AG04449 (cell line): ENCODE results near the gene CLCNKB.
A peak's percentile ranks its signal among the peaks of the same experiment; 100 is the strongest.
"Not testable (repeated sequence)": the region's sequence is repeated elsewhere in the genome, so short reads cannot be mapped to it uniquely, and the experiment has no call there.

Experiments used
- CTCF ChIA-PET: fragments of 350-600 bp; formaldehyde crosslinking; extraction: SDS; loops from one replicate; lab custom pipeline; 2021; ENCODE audit warnings: antibody characterized with exemption; lab: Yijun Ruan, JAX
- POLR2A ChIA-PET: fragments of 400-600, 350-600 bp; formaldehyde crosslinking; extraction: SDS; loops from one replicate; lab custom pipeline; 2020; ENCODE audit warnings: antibody characterized with exemption, inconsistent platforms; lab: Yijun Ruan, JAX
- DNase-seq: peaks from one replicate; pipeline ENCODE4 v3.0.0-alpha.2; 2010; ENCODE audit warnings: low read depth, low spot score
- H3K4me3 ChIP-seq: 2 replicates; pipeline ENCODE4 v1.5.1; 2011; ENCODE audit warnings: low read depth, mild to moderate bottlenecking, control low read depth, low read length
- TF ChIP-seq, protein P1 (sequence below): IDR thresholded peaks from one replicate; pipeline ENCODE4 v1.5.1; 2011; ENCODE audit warnings: mild to moderate bottlenecking, moderate library complexity, low read length, control low read depth, inconsistent platforms; ENCODE audit not compliant: insufficient read depth; ENCODE audit errors: missing control alignments

Gene CLCNKB

DNA sequence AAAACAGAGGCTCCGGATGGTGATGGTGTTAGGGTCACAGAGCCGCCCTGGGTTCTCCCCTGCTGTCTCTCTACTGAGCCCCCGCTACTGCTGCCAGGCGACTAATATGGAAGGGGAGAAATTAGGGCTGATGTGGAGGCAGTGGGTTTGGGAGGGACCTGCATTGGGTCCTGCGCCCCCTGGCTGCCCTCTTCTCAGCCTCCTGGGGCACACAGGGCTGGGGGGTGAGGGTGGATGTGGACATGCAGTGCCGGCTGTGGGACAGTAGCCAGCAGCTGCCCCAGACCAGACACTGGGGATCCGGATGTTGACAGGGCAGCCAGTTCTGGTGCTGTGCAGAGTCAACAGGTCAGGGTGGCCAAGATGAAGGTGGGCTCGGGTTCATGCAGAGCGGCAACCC, 1.5 kb upstream of the CLCNKB start:
- TF ChIP-seq, protein P1, sequence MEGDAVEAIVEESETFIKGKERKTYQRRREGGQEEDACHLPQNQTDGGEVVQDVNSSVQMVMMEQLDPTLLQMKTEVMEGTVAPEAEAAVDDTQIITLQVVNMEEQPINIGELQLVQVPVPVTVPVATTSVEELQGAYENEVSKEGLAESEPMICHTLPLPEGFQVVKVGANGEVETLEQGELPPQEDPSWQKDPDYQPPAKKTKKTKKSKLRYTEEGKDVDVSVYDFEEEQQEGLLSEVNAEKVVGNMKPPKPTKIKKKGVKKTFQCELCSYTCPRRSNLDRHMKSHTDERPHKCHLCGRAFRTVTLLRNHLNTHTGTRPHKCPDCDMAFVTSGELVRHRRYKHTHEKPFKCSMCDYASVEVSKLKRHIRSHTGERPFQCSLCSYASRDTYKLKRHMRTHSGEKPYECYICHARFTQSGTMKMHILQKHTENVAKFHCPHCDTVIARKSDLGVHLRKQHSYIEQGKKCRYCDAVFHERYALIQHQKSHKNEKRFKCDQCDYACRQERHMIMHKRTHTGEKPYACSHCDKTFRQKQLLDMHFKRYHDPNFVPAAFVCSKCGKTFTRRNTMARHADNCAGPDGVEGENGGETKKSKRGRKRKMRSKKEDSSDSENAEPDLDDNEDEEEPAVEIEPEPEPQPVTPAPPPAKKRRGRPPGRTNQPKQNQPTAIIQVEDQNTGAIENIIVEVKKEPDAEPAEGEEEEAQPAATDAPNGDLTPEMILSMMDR, result no peak
- no peak overlapping the region for H3K4me3 ChIP-seq
- CTCF ChIA-PET, result interaction anchor here (0.6 kb wide), 1 partner anchor 362 kb away, joined by 3 read pairs; no protein-coding TSS in a partner anchor
- no peak for DNase-seq
- POLR2A ChIA-PET, result no interaction called here

DNA sequence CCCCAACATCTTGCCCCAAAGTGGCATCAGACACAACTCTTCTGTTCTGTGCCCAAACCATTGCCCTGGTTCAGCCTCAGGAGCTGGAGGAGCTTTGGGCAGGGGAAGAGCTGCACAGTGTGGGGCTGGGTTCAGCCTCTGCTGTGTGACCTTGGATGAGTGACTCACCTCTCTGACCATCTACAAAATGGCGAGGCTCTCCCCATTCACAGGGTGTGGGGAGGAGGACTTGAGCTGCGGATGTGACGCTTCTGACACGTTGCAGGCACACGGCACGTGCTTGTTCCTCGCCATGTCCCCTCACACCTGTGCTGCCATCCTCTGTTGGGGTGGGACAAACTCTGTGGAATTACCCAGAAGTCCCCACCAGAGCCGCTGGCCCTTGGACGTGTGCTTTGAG, 928 bp upstream of the CLCNKB start:
- POLR2A ChIA-PET, result interaction anchor here (0.6 kb wide), 1 partner anchor 92 kb away, joined by 3 read pairs; no protein-coding TSS in a partner anchor
- not testable (repeated sequence) for DNase-seq, H3K4me3 ChIP-seq
- CTCF ChIA-PET, result interaction anchor here (0.6 kb wide), 1 partner anchor 362 kb away, joined by 3 read pairs; no protein-coding TSS in a partner anchor

DNA sequence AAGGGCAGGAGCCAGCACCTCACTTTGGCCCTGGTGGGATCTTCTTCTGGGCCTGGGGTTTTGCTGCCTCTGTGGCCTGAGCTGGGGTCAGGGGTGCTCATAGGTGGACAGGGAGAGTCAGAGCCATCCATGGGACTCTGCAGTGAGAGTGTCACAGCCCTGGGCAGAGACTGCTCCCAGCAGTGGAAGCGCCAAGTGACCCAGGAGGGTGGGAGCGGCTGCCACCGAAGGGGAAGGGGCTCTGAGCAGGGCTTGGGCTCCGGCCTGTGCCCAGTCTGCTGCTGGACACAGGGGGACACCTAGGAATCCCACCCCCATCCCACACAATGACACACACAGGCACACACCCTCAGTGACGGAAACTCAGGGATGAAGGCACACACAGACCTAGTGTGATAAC, 368 bp downstream of the CLCNKB start:
- POLR2A ChIA-PET, result interaction anchor here (0.6 kb wide), 1 partner anchor 113 kb away, joined by 3 read pairs; no protein-coding TSS in a partner anchor
- CTCF ChIA-PET, result interaction anchor here (1.0 to 1.5 kb wide), 4 partner anchors 10 to 36 kb away, joined by 3 to 4 read pairs (median 4); no protein-coding TSS in a partner anchor
- TF ChIP-seq, protein P1, result no peak
- H3K4me3 ChIP-seq, result no peak overlapping the region
- DNase-seq, result no peak

DNA sequence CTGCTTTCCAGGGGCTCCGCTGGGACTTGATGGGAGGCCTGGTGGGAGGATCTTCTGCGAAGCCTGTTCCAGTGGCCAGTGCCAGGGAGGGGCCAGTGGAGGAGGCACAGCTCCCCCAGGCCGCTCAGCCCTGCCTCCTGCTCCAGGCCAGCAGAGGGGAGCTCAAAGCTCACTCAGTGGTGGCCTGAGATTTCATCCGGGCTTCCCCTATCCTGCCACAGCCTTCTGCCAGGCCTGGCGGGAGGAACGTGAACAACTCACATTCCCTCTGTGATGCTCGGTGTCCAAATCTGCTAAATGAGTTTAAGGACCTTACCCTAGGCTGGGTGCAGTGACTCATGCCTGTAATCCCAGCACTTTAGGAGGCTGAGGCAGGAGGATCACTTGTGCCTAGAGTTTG, 3.3 kb downstream of the CLCNKB start:
- ChIA-PET POLR2A (no interaction called here), CTCF (interaction anchor here (0.6 to 1.3 kb wide), 6 partner anchors 9 to 39 kb away, joined by 3 to 5 read pairs (median 3); no protein-coding TSS in a partner anchor)
- H3K4me3 ChIP-seq, result no peak overlapping the region
- TF ChIP-seq, protein P1, result no peak
- DNase-seq, result no peak

DNA sequence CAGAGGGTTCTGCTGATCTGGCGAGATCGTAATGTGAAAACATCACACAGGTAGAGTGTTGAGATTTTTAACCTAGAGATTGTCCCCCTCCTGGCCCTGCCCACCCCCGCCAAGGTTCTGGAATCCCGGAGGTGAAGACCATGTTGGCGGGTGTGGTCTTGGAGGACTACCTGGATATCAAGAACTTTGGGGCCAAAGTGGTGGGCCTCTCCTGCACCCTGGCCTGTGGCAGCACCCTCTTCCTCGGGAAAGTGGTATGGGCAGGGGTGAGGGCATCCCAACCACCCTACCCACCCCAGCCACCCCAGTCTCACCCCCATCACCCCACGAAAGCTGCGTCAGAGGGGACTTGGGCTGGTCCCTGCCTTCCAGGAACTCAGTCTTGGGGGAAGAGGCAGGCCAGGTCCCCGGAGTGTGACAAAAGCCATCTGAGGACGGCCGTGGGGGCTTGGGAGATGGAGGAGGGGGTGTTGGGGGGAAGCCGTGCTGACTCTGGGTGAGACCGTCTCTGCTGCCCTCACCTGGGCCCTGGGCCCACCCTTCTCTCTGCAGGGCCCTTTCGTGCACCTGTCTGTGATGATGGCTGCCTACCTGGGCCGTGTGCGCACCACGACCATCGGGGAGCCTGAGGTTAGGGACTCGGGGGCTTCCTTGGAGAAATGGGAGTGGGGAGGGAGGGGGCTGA, 4.4 kb downstream of the CLCNKB start:
- ChIA-PET CTCF (interaction anchor here (0.9 to 1.3 kb wide), 4 partner anchors 16 to 40 kb away, joined by 3 to 5 read pairs (median 4); no protein-coding TSS in a partner anchor), POLR2A (interaction anchor here (0.5 kb wide), 1 partner anchor 30 kb away, joined by 3 read pairs; no protein-coding TSS in a partner anchor)
- no peak overlapping the region for H3K4me3 ChIP-seq
- TF ChIP-seq, protein P1, result no peak
- DNase-seq, result no peak

DNA sequence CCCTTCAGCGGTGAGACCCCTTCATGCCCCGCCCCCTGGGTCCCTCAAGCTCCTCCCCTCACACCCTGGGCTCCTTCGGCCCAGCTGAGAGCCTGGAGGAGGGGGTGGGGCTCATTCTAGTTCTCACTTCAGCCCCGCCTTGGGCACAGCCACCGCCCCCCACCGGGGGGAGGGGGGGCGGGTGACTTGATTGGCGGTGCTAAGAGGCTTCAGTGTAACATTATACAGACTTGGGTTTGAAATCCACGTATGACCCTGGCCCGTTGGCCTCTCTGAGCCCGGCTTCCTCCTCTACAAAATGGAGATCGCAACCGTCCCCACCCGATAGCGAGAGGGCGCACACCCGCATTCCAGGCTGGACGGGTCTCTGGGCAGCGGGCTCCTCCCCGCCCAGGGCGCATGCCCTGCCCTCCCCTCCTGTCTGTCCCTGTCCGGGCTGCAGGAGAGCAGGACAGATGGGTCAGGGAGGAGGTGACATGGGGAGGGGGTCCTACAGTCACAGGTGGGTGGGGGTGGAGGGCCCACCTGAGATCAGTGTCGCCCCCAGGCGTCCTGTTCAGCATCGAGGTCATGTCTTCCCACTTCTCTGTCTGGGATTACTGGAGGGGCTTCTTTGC, 5.1 kb downstream of the CLCNKB start:
- ChIA-PET POLR2A (interaction anchor here (0.5 kb wide), 1 partner anchor 31 kb away, joined by 3 read pairs; no protein-coding TSS in a partner anchor), CTCF (no interaction called here)
- TF ChIP-seq, protein P1, result no peak
- no peak for DNase-seq
- H3K4me3 ChIP-seq, result peak overlapping the region; percentile 40
